Measurements from ENCODE around the gene CLSTN2.

DNA sequence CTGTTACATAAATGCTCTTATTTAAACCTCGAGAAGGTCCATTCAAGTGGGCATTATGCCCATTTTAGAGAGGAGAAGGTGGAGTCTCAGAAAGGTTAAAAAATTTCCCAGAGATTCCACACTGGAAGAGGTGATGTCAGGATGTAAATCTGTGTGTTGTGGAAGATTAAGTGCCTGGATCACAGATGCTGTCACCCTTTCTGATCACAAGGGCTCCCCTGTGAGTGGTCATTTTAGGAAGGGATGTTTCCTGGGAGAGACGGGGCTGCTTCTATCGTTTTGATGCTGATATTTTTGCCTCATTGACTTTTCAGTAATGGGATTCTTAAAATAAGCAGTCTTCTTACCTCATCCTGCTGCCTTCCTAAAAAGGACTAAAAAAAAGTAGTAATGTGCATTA lies 132.5 kb downstream of the CLSTN2 start:
- TF ChIP-seq ZNF274 (IDR thresholded peaks at IDR 0.05; ENCODE audit: low read length) (no peak), ZNF274 (tag by site-specific recombination; IDR thresholded peaks at IDR 0.05; ENCODE audit: borderline replicate concordance) (no peak), CTCF (tag by site-specific recombination; IDR thresholded peaks at IDR 0.05) (no peak), ZNF843 (tag by site-specific recombination; IDR thresholded peaks at IDR 0.05) (no peak), ZBTB17 (tag by site-specific recombination; IDR thresholded peaks at IDR 0.05) (no peak), REPIN1 (tag by site-specific recombination; IDR thresholded peaks at IDR 0.05; ENCODE audit: low read depth) (no peak), REST (tag by site-specific recombination; IDR thresholded peaks at IDR 0.05) (no peak), KLF8 (tag by site-specific recombination; IDR thresholded peaks at IDR 0.05) (no peak)
- TF ChIP-seq, protein P1, sequence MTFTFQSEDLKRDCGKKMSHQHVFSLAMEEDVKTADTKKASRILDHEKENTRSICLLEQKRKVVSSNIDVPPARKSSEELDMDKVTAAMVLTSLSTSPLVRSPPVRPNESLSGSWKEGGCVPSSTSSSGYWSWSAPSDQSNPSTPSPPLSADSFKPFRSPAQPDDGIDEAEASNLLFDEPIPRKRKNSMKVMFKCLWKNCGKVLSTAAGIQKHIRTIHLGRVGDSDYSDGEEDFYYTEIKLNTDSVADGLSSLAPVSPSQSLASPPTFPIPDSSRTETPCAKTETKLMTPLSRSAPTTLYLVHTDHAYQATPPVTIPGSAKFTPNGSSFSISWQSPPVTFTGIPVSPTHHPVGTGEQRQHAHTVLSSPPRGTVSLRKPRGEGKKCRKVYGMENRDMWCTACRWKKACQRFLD (tag by site-specific recombination; IDR thresholded peaks at IDR 0.05) = no peak

All from HEK293 (cell line).